Activated naive CD4-positive, alpha-beta T cell treated with anti-CD3 and anti-CD28 coated beads, Interleukin-2, amount 50 U/mL, for 24 hours (primary cell): ENCODE results near the gene EPHB3.

Experiments
- H3K27ac Mint-ChIP-seq: one replicate; pipeline ENCODE4 v1.8.0; 2021; ENCODE audit warnings: mild to moderate bottlenecking, mixed read lengths
- H3K27me3 Mint-ChIP-seq: one replicate; pipeline ENCODE4 v1.8.0; 2021; ENCODE audit warnings: mixed read lengths
- H3K36me3 Mint-ChIP-seq: one replicate; pipeline ENCODE4 v1.8.0; 2021; ENCODE audit warnings: mixed read lengths
- H3K4me1 Mint-ChIP-seq: one replicate; pipeline ENCODE4 v1.8.0; 2021; ENCODE audit warnings: mixed read lengths
- H3K4me3 Mint-ChIP-seq: one replicate; pipeline ENCODE4 v1.8.0; 2021; ENCODE audit warnings: mild to moderate bottlenecking, mixed read lengths
- H3K9me3 Mint-ChIP-seq: one replicate; pipeline ENCODE4 v1.8.0; 2021; ENCODE audit warnings: mixed read lengths

The EPHB3 gene

DNA sequence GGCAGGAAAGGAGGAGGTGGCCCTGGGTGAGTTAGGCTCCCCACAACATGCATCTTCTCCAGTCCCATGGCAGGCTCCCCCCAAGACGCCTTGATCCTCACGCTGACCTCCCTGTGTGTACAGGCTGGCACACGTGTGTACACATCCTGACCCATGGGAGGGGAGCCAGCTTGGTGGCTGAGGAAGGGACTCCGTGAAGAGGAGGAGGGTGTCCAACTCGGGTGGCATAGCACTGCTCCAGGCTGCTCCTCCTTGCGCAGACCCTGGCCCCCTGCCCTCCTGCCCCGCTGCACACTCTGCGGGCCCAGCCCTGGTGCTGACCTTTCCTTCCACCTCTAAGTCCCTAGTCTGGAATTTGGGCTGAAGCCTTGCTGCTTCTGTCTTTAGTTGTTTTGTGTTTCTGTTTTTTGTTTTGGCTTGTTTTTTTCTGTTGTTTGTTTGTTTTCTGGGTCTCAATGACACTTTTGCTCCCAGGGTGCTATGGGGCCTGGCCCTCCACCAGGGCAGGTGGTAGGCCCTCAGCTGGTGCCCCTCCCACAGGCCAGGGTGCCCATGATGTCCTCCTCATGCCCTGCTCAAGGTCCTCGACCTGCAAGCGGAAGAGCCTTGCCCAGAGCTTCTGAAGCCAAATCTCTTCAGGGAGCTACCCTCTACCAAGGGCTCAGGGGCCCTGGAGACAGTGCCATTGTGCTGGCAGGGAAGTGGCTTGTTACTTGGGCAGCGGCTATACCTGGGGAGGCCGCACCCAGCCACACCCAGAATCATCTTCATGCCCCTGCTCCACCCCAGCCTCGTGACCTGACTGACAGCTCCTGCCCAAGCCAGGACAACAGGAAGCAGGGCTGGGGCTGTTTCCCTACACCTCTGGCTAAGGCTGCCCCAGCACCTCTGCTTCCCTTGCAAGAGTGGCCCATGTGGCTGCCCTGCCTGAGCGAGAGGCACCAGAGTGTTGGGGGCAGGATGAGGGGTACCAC lies 5.1 kb downstream of the EPHB3 start:
- H3K27me3 Mint-ChIP-seq, result peaks cover 16% of the 10 kb centered on the region
- peaks cover 8% of the 10 kb centered on the region for H3K4me1 Mint-ChIP-seq
- H3K27ac Mint-ChIP-seq, result peak overlapping the region; percentile 55
- H3K4me3 Mint-ChIP-seq, result no peak overlapping the region
- H3K36me3 Mint-ChIP-seq, result no peaks in the 10 kb centered on the region
- H3K9me3 Mint-ChIP-seq, result no peaks in the 10 kb centered on the region

DNA sequence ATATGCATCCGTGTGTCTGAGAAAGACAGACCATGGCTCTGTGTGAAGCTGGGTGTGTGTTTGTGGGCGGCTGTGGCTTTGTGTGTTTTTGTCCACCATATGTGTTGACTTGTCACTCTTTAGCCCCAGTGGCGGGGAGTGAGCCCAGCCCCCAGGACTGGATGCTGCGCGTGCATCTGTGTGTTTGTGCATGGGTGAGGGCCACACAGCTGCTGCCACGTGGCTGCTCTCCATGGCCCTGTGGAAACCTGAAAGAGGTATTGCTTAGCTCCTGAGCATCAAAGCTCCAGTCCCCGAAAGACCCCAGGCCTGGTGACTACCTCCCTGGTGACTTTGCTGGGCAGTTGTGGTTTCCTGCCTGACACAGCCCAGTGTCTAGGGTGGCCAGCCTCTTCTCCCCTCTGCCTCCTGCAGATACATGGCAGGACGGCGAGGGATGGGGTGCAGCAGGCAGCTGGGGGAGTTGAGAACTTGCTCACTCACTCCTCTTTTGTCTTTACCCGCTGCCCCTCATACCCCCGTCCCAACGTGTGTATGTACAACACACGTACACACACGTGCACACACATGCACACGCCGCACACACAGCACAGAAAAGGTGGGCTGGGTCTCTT lies 6.5 kb downstream of the EPHB3 start:
- Mint-ChIP-seq H3K4me1 (peaks cover 8% of the 10 kb centered on the region), H3K4me3 (peak overlapping the region; percentile 62), H3K36me3 (no peaks in the 10 kb centered on the region), H3K27ac (no peak overlapping the region), H3K27me3 (peaks cover 18% of the 10 kb centered on the region), H3K9me3 (no peaks in the 10 kb centered on the region)

DNA sequence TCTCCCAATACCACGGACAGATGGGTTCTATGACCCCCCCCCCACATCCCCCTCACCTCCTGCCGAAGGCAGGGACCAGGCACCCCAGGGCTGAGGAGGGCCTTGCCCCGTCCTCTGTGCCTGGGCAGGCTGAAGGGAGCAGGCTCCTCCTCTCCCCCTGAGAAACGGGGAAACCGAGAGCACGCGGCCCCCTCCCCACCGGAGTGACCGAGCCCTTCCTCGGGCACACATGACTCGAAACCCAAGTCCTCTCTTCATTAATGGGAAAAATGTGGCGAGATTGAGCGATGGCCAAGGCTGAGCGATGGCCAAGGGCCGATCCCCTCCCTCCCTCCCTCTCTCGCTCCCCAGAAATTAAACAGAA lies 7.0 kb downstream of the EPHB3 start:
- no peak overlapping the region for H3K27ac Mint-ChIP-seq
- peak overlapping the region; percentile 62 for H3K4me3 Mint-ChIP-seq
- no peaks in the 10 kb centered on the region for H3K9me3 Mint-ChIP-seq
- no peaks in the 10 kb centered on the region for H3K36me3 Mint-ChIP-seq
- peaks cover 8% of the 10 kb centered on the region for H3K4me1 Mint-ChIP-seq
- peaks cover 18% of the 10 kb centered on the region for H3K27me3 Mint-ChIP-seq

DNA sequence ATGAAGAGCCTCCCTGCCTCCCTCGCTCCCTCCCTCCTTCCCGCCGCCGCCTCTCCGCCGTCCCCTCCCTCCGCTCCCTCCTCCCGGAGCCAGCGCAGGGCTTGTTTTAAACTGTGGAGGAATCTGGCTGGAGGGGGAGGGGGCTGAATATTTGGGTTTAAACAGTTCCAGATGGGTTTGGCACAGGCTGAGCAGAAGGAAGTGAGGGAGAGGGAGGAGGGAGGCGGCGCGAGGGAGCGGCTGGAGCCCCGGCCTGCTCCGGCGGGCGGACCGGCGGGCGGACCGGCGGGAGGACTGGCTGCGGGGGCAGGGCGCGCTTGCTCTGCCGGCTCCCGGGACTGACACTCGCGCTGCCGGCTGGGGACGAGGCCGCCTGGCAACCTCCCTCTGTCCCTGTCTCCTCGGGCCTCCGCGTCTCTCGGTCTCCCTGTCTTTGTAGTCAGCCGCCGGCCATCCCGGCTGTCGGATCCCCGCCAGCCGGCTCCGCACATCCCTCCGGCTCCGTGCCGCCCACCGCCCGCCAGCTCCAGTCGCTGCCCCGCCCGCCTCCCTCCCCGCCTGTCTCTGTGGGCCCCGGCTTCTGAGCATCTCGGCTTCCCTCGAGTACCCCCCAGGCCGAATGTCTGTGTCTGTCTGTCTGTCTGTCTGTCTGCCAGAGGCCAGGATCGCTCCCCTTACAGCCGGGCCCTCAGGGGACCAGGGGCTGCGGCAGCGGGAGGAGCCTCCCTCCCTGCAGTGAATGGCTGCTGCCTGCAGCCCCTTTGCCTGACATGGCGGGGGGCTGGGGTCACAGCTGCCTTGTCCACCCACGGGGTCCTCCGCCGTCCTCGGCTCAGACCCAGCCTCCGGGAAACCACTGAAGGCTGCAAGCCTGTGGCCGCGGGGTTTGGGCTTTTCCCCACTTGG lies 7.6 kb downstream of the EPHB3 start:
- no peaks in the 10 kb centered on the region for H3K9me3 Mint-ChIP-seq
- H3K4me3 Mint-ChIP-seq, result peak overlapping the region; percentile 62
- H3K4me1 Mint-ChIP-seq, result peaks cover 8% of the 10 kb centered on the region
- H3K27ac Mint-ChIP-seq, result no peak overlapping the region
- peaks cover 18% of the 10 kb centered on the region for H3K27me3 Mint-ChIP-seq
- no peaks in the 10 kb centered on the region for H3K36me3 Mint-ChIP-seq

DNA sequence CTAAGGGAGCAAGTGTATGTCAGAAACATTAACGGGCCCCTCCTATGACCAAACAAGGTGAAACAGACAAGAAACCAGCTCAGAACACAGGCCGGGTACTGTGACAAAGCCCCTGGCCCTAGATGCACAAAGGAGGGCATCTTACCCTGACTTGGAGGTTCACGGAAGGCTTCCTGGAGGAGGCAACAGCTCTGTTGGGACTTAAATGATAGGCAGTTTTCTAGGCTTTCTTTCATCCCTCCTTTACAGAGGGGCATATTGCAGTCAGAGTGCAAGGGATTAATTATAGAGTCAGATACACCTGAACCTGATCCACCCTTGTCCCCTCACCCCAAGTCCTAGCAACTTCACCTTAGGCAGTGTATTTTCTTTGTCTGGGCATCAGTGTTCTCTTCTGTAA lies 8.4 kb downstream of the EPHB3 start:
- peaks cover 16% of the 10 kb centered on the region for H3K27me3 Mint-ChIP-seq
- H3K9me3 Mint-ChIP-seq, result no peaks in the 10 kb centered on the region
- no peaks in the 10 kb centered on the region for H3K36me3 Mint-ChIP-seq
- peak overlapping the region; percentile 15 for H3K4me3 Mint-ChIP-seq
- peaks cover 8% of the 10 kb centered on the region for H3K4me1 Mint-ChIP-seq
- no peak overlapping the region for H3K27ac Mint-ChIP-seq

GRCh38 chr3:184570489-184570888 lies 8.9 kb downstream of the EPHB3 start:
- Mint-ChIP-seq H3K4me3 (no peak overlapping the region), H3K27ac (no peak overlapping the region), H3K4me1 (peaks cover 8% of the 10 kb centered on the region), H3K9me3 (no peaks in the 10 kb centered on the region), H3K36me3 (no peaks in the 10 kb centered on the region), H3K27me3 (peaks cover 16% of the 10 kb centered on the region)

DNA sequence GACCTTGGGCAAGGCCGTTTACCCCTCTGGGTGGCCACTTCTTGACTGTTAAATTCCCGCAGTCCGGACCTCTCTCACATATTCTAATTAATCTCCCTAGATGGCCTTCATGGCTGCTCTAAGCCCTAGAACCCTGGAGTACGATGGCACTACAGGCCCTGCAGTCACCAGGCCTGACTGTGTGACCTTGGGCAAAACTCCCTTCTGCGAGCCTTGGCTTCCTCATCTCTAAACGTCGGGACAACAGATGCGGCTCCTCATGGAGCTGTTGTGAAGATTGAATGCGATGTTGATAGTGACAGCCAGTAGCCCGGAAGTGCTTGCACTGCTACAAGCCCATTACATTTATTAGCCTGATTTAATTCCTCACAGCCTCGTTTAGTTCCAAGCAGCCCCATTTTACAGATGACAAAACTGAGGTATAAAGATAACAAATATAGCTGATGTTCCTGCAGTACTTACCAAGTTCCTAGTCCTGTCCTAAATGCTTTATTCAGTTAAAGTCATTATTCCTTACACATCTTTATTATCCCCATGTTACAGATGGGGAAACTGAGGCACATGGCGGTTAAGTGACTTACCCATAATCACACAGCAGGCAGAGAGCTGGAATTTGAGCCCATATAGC lies 10.3 kb downstream of the EPHB3 start:
- Mint-ChIP-seq H3K9me3 (no peaks in the 10 kb centered on the region), H3K4me1 (peaks cover 5% of the 10 kb centered on the region), H3K27me3 (peaks cover 15% of the 10 kb centered on the region), H3K27ac (no peak overlapping the region), H3K4me3 (no peak overlapping the region), H3K36me3 (no peaks in the 10 kb centered on the region)

GRCh38 chr3:184572633-184573270 lies 11.2 kb downstream of the EPHB3 start:
- no peaks in the 10 kb centered on the region for H3K9me3 Mint-ChIP-seq
- H3K27ac Mint-ChIP-seq, result no peak overlapping the region
- no peak overlapping the region for H3K4me3 Mint-ChIP-seq
- H3K27me3 Mint-ChIP-seq, result peaks cover 10% of the 10 kb centered on the region
- H3K4me1 Mint-ChIP-seq, result peaks cover 5% of the 10 kb centered on the region
- no peaks in the 10 kb centered on the region for H3K36me3 Mint-ChIP-seq

DNA sequence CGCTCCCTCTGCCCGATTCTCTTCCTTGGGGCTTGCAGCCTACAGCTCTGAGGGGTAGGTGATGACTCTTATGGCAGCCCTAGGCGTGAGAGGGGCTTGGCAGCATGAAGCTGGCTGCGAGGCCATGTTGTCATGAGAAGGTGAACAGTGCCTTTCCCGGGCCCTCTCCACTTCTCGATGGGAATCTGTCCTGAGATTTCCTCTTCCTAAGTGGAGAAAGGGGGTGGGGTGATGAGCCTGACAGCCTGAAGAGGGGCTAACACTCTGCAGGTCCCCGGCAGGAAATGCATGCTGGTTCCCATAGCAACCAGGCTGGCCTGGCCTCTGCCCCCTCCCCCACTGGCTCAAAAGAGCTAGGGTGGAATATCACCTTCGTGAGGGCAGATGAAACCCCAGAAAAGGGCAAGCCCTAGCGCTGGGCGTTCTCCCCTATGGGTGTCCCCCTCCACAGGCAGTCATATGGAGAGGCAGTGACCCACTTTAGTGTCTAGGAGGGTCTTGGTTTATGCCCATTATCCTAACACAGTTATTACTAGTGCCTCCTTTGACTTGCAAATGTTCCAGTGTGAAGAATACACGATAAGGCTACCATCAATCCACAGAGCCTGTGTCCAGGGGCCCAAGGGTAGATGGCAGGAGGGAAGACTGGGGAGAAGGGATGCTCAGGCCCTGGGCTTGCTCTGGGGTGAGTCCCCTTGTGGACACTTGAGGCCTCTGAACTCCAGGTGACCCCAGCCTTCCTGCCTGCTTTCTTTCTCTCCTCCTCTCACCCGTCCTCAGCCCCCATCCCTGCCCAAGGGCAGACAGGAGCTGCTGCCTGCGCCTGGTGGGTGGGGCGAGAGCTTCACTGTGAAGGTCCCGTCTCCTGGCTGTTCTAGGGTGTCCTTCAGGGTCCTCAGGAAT lies 13.2 kb downstream of the EPHB3 start:
- H3K36me3 Mint-ChIP-seq, result no peaks in the 10 kb centered on the region
- H3K27ac Mint-ChIP-seq, result no peak overlapping the region
- no peaks in the 10 kb centered on the region for H3K9me3 Mint-ChIP-seq
- H3K4me3 Mint-ChIP-seq, result no peak overlapping the region
- H3K27me3 Mint-ChIP-seq, result peaks cover 5% of the 10 kb centered on the region
- no peaks in the 10 kb centered on the region for H3K4me1 Mint-ChIP-seq

- Mint-ChIP-seq H3K27ac (no peak overlapping the region), H3K4me1 (no peaks in the 10 kb centered on the region), H3K27me3 (peaks cover 6% of the 10 kb centered on the region), H3K4me3 (no peak overlapping the region), H3K36me3 (peaks cover 2% of the 10 kb centered on the region), H3K9me3 (no peaks in the 10 kb centered on the region)
Observed at GRCh38 chr3:184575701-184576100, 14.1 kb downstream of the EPHB3 start.

DNA sequence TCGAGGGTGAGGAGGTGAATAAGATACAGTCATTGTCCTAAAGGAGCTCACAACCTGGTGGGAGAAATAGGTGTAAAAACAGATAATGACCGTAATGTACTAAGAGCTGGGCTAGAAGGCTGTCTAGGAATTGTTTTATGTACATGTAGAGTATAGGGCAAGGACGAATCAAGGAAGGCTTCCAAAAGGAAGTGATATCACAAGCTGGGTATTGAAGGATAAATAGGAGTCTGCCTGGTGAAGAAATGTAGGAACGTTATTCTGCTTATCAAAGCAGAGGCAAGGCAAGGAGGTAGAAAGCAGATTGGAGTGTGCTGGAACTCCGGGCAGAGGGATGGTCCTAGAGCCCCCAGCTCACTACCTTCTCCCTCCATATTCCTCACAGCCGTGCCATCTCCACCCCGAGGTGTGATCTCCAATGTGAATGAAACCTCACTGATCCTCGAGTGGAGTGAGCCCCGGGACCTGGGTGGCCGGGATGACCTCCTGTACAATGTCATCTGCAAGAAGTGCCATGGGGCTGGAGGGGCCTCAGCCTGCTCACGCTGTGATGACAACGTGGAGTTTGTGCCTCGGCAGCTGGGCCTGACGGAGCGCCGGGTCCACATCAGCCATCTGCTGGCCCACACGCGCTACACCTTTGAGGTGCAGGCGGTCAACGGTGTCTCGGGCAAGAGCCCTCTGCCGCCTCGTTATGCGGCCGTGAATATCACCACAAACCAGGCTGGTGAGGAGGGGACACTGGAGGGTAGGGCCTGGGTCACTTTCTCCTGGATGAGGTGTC lies 15.1 kb downstream of the EPHB3 start:
- H3K9me3 Mint-ChIP-seq, result no peaks in the 10 kb centered on the region
- H3K4me3 Mint-ChIP-seq, result no peak overlapping the region
- peaks cover 6% of the 10 kb centered on the region for H3K27me3 Mint-ChIP-seq
- no peak overlapping the region for H3K27ac Mint-ChIP-seq
- no peaks in the 10 kb centered on the region for H3K4me1 Mint-ChIP-seq
- peaks cover 2% of the 10 kb centered on the region for H3K36me3 Mint-ChIP-seq

- H3K4me3 Mint-ChIP-seq, result no peak overlapping the region
- H3K4me1 Mint-ChIP-seq, result peaks cover 3% of the 10 kb centered on the region
- H3K36me3 Mint-ChIP-seq, result peaks cover 2% of the 10 kb centered on the region
- H3K27ac Mint-ChIP-seq, result no peak overlapping the region
- H3K27me3 Mint-ChIP-seq, result peaks cover 6% of the 10 kb centered on the region
- H3K9me3 Mint-ChIP-seq, result no peaks in the 10 kb centered on the region
Observed at GRCh38 chr3:184577546-184577945, 16.0 kb downstream of the EPHB3 start.

GRCh38 chr3:184578218-184578617 lies 16.6 kb downstream of the EPHB3 start:
- Mint-ChIP-seq H3K4me1 (peaks cover 9% of the 10 kb centered on the region), H3K27me3 (peaks cover 12% of the 10 kb centered on the region), H3K36me3 (peaks cover 2% of the 10 kb centered on the region), H3K4me3 (no peak overlapping the region), H3K9me3 (no peaks in the 10 kb centered on the region), H3K27ac (no peak overlapping the region)
